WTC11 (cell line): ENCODE data around the gene FSTL4. TPM values are rescaled to one million over a fixed set of nuclear protein-coding genes. Genes with fewer than 3 reads are reported as not detected.

ENCODE experiments used
- ELF4 ChIP-seq: sonication (generic); formaldehyde crosslinking; IDR thresholded peaks from 2 replicates; pipeline ENCODE4 v1.8.1; 2022; ENCODE audit warnings: low read depth, mild to moderate bottlenecking, moderate library complexity, missing genetic modification reagents
- ESRRA ChIP-seq: sonication (generic); formaldehyde crosslinking; IDR thresholded peaks from 2 replicates; pipeline ENCODE4 v1.8.1; 2022; ENCODE audit warnings: mild to moderate bottlenecking, missing genetic modification reagents, borderline replicate concordance
- ETV6 ChIP-seq: sonication (generic); formaldehyde crosslinking; IDR thresholded peaks from 2 replicates; pipeline ENCODE4 v1.8.1; 2022; ENCODE audit warnings: mild to moderate bottlenecking, missing genetic modification reagents
- GABPB1 ChIP-seq: sonication (generic); formaldehyde crosslinking; IDR thresholded peaks from 2 replicates; pipeline ENCODE4 v1.8.1; 2023; ENCODE audit warnings: mild to moderate bottlenecking, missing genetic modification reagents
- HMGA2 ChIP-seq: fragments of 250-450 bp; sonication (Bioruptor Pico); IDR thresholded peaks from 2 replicates; pipeline ENCODE4 v1.4.0; 2021; ENCODE audit warnings: mild to moderate bottlenecking, moderate library complexity
- JAZF1 ChIP-seq: fragments of 250-450 bp; sonication (Bioruptor Pico); IDR thresholded peaks from 2 replicates; pipeline ENCODE4 v1.9.0; 2021; ENCODE audit warnings: moderate library complexity, mild to moderate bottlenecking, inconsistent platforms
- MXD4 ChIP-seq: fragments of 250-450 bp; sonication (Bioruptor Pico); IDR thresholded peaks from 2 replicates; pipeline ENCODE4 v1.8.0; 2021; ENCODE audit warnings: mild to moderate bottlenecking, moderate library complexity, borderline replicate concordance
- MYBL2 ChIP-seq: sonication (generic); formaldehyde crosslinking; IDR thresholded peaks from 2 replicates; pipeline ENCODE4 v1.8.1; 2023; ENCODE audit warnings: mild to moderate bottlenecking, moderate library complexity, missing genetic modification reagents
- NR2C2 ChIP-seq: sonication (generic); formaldehyde crosslinking; IDR thresholded peaks from 2 replicates; pipeline ENCODE4 v1.8.0; 2022; ENCODE audit warnings: mild to moderate bottlenecking, missing genetic modification reagents
- RORB ChIP-seq: fragments of 250-450 bp; sonication (Bioruptor Pico); IDR thresholded peaks from 2 replicates; pipeline ENCODE4 v1.9.0; 2021; ENCODE audit warnings: mild to moderate bottlenecking
- SOX15 ChIP-seq: fragments of 250-450 bp; sonication (Bioruptor Pico); IDR thresholded peaks from 2 replicates; pipeline ENCODE4 v1.9.0; 2021; ENCODE audit warnings: mild to moderate bottlenecking
- TEAD4 ChIP-seq: sonication (generic); formaldehyde crosslinking; IDR thresholded peaks from 2 replicates; pipeline ENCODE4 v1.8.0; 2022; ENCODE audit warnings: mild to moderate bottlenecking, missing genetic modification reagents
- ZBTB21 ChIP-seq: sonication (generic); formaldehyde crosslinking; IDR thresholded peaks from 2 replicates; pipeline ENCODE4 v1.8.1; 2023; ENCODE audit warnings: mild to moderate bottlenecking, missing genetic modification reagents, borderline replicate concordance
- ZNF219 ChIP-seq: sonication (generic); formaldehyde crosslinking; IDR thresholded peaks from 2 replicates; pipeline ENCODE4 v1.8.0; 2023; ENCODE audit warnings: missing genetic modification reagents, mild to moderate bottlenecking, borderline replicate concordance
- ZNF423 ChIP-seq: fragments of 250-450 bp; sonication (Bioruptor Pico); IDR thresholded peaks from 2 replicates; pipeline ENCODE4 v2.1.2; 2022; ENCODE audit warnings: mild to moderate bottlenecking, moderate library complexity
- ZNF671 ChIP-seq: fragments of 250-450 bp; sonication (Bioruptor Pico); IDR thresholded peaks from 2 replicates; pipeline ENCODE4 v1.8.0; 2021; ENCODE audit warnings: mild to moderate bottlenecking
- total RNA-seq: library from RNA; stranded (reverse); gene quantifications from 3 replicates; pipeline ENCODE4 v1.2.3, GENCODE V29; 2021
- TF ChIP-seq, protein P1 (sequence below): sonication (generic); formaldehyde crosslinking; IDR thresholded peaks from 2 replicates; pipeline ENCODE4 v1.8.0; 2022; ENCODE audit warnings: mild to moderate bottlenecking, missing genetic modification reagents
- TF ChIP-seq, protein P2 (sequence below): sonication (generic); formaldehyde crosslinking; conservative IDR thresholded peaks from 2 replicates; pipeline ENCODE4 v1.8.1; 2022; ENCODE audit warnings: mild to moderate bottlenecking, missing genetic modification reagents
- TF ChIP-seq, protein P3 (sequence below): sonication (generic); formaldehyde crosslinking; IDR thresholded peaks from 2 replicates; pipeline ENCODE4 v1.8.0; 2023; ENCODE audit warnings: mild to moderate bottlenecking, missing genetic modification reagents
- TF ChIP-seq, protein P4 (sequence below): fragments of 250-450 bp; sonication (Bioruptor Pico); IDR thresholded peaks from 2 replicates; pipeline ENCODE4 v1.8.0; 2021; ENCODE audit warnings: mild to moderate bottlenecking
- TF ChIP-seq, protein P5 (sequence below): sonication (generic); formaldehyde crosslinking; IDR thresholded peaks from 2 replicates; pipeline ENCODE4 v1.8.0; 2023; ENCODE audit warnings: missing genetic modification reagents, mild to moderate bottlenecking, borderline replicate concordance
- TF ChIP-seq, protein P6 (sequence below): sonication (generic); formaldehyde crosslinking; IDR thresholded peaks from 2 replicates; pipeline ENCODE4 v1.8.1; 2022; ENCODE audit warnings: mild to moderate bottlenecking, moderate library complexity, missing genetic modification reagents
- TF ChIP-seq, protein P7 (sequence below): sonication (generic); formaldehyde crosslinking; IDR thresholded peaks from 2 replicates; pipeline ENCODE4 v1.8.0; 2022; ENCODE audit warnings: mild to moderate bottlenecking, missing genetic modification reagents
- TF ChIP-seq, protein P8 (sequence below): sonication (generic); formaldehyde crosslinking; IDR thresholded peaks from 2 replicates; pipeline ENCODE4 v1.8.1; 2023; ENCODE audit warnings: mild to moderate bottlenecking, missing genetic modification reagents, moderate library complexity
- TF ChIP-seq, protein P9 (sequence below): sonication (generic); formaldehyde crosslinking; IDR thresholded peaks from 2 replicates; pipeline ENCODE4 v1.8.1; 2023; ENCODE audit warnings: mild to moderate bottlenecking, missing genetic modification reagents, moderate library complexity
- TF ChIP-seq, protein P10 (sequence below): sonication (generic); formaldehyde crosslinking; IDR thresholded peaks from 2 replicates; pipeline ENCODE4 v1.8.0; 2023; ENCODE audit warnings: missing genetic modification reagents

The FSTL4 gene
- total RNA-seq, 1 experiment from 2014 or later, result 6.1 TPM

DNA sequence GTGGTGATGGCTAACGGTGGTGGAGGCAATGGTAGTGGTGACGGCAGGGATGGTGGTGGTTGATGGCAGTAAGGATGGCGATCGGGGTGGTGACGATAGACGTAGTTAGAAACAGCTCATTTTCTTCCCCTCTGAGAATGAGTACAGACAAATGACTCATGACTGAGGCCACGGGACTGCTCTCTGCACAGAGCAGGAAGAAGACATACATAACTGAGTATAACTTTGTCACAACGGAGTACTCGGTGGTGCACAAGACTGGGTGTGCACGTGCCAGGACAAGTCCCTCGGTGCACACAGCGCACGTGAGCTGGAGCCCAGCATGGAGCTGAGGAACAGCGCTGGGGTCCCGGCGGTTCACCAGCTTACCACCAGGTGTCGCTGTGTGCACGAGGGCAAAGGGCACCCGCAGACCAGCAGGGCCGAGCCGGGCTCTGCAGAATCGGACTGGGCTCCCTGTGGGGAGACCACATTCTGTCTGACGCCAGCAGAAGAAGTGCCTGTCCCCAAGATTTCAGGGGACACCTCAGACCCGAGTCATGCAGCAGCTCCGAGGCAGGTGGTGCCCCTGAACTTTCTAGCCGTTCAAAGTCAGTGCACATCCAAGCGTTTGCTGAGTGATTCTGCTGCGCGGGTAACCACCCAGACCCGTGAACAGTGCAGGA, 188.6 kb downstream of the FSTL4 start (continued):
- TF ChIP-seq ESRRA (CRISPR knock-in tag) (no peak), MYBL2 (no peak), JAZF1 (no peak), ZNF219 (no peak), RORB (no peak), HMGA2 (CRISPR knock-in tag) (no peak), ETV6 (CRISPR knock-in tag) (peak; percentile 45; the same call in 1 of the 2 replicates), ZNF671 (CRISPR knock-in tag) (no peak), GABPB1 (CRISPR knock-in tag) (no peak), ZBTB21 (CRISPR knock-in tag) (no peak), ZNF423 (CRISPR knock-in tag) (no peak), SOX15 (CRISPR knock-in tag) (no peak), ELF4 (no peak), MXD4 (CRISPR knock-in tag) (no peak), NR2C2 (CRISPR knock-in tag) (peak; percentile 67), TEAD4 (CRISPR knock-in tag) (peak; percentile 49; the same call in 1 of the 2 replicates)
- TF ChIP-seq, protein P1, sequence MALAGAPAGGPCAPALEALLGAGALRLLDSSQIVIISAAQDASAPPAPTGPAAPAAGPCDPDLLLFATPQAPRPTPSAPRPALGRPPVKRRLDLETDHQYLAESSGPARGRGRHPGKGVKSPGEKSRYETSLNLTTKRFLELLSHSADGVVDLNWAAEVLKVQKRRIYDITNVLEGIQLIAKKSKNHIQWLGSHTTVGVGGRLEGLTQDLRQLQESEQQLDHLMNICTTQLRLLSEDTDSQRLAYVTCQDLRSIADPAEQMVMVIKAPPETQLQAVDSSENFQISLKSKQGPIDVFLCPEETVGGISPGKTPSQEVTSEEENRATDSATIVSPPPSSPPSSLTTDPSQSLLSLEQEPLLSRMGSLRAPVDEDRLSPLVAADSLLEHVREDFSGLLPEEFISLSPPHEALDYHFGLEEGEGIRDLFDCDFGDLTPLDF (CRISPR knock-in tag), result peak; percentile 77; the same call in 1 of the 2 replicates
- TF ChIP-seq, protein P2, sequence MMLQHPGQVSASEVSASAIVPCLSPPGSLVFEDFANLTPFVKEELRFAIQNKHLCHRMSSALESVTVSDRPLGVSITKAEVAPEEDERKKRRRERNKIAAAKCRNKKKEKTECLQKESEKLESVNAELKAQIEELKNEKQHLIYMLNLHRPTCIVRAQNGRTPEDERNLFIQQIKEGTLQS (CRISPR knock-in tag), result no peak
- TF ChIP-seq, protein P3, sequence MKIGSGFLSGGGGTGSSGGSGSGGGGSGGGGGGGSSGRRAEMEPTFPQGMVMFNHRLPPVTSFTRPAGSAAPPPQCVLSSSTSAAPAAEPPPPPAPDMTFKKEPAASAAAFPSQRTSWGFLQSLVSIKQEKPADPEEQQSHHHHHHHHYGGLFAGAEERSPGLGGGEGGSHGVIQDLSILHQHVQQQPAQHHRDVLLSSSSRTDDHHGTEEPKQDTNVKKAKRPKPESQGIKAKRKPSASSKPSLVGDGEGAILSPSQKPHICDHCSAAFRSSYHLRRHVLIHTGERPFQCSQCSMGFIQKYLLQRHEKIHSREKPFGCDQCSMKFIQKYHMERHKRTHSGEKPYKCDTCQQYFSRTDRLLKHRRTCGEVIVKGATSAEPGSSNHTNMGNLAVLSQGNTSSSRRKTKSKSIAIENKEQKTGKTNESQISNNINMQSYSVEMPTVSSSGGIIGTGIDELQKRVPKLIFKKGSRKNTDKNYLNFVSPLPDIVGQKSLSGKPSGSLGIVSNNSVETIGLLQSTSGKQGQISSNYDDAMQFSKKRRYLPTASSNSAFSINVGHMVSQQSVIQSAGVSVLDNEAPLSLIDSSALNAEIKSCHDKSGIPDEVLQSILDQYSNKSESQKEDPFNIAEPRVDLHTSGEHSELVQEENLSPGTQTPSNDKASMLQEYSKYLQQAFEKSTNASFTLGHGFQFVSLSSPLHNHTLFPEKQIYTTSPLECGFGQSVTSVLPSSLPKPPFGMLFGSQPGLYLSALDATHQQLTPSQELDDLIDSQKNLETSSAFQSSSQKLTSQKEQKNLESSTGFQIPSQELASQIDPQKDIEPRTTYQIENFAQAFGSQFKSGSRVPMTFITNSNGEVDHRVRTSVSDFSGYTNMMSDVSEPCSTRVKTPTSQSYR, result peak; percentile 61; the same call in 1 of the 2 replicates
- TF ChIP-seq, protein P4, sequence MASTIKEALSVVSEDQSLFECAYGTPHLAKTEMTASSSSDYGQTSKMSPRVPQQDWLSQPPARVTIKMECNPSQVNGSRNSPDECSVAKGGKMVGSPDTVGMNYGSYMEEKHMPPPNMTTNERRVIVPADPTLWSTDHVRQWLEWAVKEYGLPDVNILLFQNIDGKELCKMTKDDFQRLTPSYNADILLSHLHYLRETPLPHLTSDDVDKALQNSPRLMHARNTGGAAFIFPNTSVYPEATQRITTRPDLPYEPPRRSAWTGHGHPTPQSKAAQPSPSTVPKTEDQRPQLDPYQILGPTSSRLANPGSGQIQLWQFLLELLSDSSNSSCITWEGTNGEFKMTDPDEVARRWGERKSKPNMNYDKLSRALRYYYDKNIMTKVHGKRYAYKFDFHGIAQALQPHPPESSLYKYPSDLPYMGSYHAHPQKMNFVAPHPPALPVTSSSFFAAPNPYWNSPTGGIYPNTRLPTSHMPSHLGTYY (CRISPR knock-in tag), result no peak
- TF ChIP-seq, protein P5, sequence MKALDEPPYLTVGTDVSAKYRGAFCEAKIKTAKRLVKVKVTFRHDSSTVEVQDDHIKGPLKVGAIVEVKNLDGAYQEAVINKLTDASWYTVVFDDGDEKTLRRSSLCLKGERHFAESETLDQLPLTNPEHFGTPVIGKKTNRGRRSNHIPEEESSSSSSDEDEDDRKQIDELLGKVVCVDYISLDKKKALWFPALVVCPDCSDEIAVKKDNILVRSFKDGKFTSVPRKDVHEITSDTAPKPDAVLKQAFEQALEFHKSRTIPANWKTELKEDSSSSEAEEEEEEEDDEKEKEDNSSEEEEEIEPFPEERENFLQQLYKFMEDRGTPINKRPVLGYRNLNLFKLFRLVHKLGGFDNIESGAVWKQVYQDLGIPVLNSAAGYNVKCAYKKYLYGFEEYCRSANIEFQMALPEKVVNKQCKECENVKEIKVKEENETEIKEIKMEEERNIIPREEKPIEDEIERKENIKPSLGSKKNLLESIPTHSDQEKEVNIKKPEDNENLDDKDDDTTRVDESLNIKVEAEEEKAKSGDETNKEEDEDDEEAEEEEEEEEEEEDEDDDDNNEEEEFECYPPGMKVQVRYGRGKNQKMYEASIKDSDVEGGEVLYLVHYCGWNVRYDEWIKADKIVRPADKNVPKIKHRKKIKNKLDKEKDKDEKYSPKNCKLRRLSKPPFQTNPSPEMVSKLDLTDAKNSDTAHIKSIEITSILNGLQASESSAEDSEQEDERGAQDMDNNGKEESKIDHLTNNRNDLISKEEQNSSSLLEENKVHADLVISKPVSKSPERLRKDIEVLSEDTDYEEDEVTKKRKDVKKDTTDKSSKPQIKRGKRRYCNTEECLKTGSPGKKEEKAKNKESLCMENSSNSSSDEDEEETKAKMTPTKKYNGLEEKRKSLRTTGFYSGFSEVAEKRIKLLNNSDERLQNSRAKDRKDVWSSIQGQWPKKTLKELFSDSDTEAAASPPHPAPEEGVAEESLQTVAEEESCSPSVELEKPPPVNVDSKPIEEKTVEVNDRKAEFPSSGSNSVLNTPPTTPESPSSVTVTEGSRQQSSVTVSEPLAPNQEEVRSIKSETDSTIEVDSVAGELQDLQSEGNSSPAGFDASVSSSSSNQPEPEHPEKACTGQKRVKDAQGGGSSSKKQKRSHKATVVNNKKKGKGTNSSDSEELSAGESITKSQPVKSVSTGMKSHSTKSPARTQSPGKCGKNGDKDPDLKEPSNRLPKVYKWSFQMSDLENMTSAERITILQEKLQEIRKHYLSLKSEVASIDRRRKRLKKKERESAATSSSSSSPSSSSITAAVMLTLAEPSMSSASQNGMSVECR, result 0 out of 2 replicates have a peak, but pooled peaks have one; percentile 48
- TF ChIP-seq, protein P6, sequence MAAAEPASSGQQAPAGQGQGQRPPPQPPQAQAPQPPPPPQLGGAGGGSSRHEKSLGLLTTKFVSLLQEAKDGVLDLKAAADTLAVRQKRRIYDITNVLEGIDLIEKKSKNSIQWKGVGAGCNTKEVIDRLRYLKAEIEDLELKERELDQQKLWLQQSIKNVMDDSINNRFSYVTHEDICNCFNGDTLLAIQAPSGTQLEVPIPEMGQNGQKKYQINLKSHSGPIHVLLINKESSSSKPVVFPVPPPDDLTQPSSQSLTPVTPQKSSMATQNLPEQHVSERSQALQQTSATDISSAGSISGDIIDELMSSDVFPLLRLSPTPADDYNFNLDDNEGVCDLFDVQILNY (CRISPR knock-in tag), result no peak
- TF ChIP-seq, protein P7, sequence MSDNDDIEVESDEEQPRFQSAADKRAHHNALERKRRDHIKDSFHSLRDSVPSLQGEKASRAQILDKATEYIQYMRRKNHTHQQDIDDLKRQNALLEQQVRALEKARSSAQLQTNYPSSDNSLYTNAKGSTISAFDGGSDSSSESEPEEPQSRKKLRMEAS (CRISPR knock-in tag), result peak; percentile 97
- TF ChIP-seq, protein P8, sequence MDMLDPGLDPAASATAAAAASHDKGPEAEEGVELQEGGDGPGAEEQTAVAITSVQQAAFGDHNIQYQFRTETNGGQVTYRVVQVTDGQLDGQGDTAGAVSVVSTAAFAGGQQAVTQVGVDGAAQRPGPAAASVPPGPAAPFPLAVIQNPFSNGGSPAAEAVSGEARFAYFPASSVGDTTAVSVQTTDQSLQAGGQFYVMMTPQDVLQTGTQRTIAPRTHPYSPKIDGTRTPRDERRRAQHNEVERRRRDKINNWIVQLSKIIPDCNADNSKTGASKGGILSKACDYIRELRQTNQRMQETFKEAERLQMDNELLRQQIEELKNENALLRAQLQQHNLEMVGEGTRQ, result peak; percentile 69
- TF ChIP-seq, protein P9, sequence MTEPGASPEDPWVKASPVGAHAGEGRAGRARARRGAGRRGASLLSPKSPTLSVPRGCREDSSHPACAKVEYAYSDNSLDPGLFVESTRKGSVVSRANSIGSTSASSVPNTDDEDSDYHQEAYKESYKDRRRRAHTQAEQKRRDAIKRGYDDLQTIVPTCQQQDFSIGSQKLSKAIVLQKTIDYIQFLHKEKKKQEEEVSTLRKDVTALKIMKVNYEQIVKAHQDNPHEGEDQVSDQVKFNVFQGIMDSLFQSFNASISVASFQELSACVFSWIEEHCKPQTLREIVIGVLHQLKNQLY (CRISPR knock-in tag), result no peak
- TF ChIP-seq, protein P10, sequence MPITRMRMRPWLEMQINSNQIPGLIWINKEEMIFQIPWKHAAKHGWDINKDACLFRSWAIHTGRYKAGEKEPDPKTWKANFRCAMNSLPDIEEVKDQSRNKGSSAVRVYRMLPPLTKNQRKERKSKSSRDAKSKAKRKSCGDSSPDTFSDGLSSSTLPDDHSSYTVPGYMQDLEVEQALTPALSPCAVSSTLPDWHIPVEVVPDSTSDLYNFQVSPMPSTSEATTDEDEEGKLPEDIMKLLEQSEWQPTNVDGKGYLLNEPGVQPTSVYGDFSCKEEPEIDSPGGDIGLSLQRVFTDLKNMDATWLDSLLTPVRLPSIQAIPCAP (CRISPR knock-in tag), result no peak; the same call in 1 of the 2 replicates
